Measurements from ENCODE around the gene C2CD4C. TPM values are rescaled to one million over a fixed set of nuclear protein-coding genes. Genes with fewer than 3 reads are reported as not detected.
A peak's percentile ranks its signal among the peaks of the same experiment; 100 is the strongest.

The C2CD4C gene
- total and polyA plus RNA-seq, 5 experiments from 2014 or later = not detected

DNA sequence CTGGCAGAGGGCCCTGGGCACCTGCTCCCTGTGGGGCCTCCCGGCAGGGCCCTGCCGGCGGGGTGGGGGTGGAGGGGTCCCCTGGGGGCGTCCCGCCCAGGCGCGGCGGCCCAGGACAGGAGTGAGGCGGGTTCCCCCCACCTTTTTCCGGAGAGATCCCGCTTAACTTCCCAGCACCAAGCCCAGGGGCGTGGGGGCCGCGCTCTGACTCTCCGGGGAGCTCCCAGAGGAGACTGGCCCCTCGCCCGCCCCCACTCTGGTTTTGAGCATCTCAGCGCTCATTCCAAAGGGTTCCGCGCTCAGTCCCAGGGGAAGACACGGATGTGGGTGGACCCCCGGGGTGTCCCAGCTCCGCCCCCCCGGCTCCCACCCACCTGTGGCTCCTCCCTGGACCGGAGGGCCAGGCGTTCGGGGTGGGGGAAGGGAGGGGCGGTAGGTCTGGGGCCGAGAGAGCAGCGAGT, 476 bp downstream of the C2CD4C start:
- POLR2A ChIA-PET = no interaction called here
- H3K4me3 Mint-ChIP-seq = peak overlapping the region in 3 of 10 donors; percentile 48 to 74 (median 48)
- peak in 1 of 10 donors; percentile 55 for DNase-seq
- H3K4me1 Mint-ChIP-seq = peaks cover 5 to 9% (median 5%) of the 10 kb centered on the region in 4 donors
- H3K36me3 Mint-ChIP-seq = no peaks in the 10 kb centered on the region
- peaks cover 0 to 7% (median 0%) of the 10 kb centered on the region in 9 donors for H3K9me3 Mint-ChIP-seq
- peaks cover 6 to 28% (median 13%) of the 10 kb centered on the region in 5 donors for H3K27me3 Mint-ChIP-seq
- ATAC-seq = peak; percentile 10 to 21
- no peak overlapping the region for H3K27ac Mint-ChIP-seq

DNA sequence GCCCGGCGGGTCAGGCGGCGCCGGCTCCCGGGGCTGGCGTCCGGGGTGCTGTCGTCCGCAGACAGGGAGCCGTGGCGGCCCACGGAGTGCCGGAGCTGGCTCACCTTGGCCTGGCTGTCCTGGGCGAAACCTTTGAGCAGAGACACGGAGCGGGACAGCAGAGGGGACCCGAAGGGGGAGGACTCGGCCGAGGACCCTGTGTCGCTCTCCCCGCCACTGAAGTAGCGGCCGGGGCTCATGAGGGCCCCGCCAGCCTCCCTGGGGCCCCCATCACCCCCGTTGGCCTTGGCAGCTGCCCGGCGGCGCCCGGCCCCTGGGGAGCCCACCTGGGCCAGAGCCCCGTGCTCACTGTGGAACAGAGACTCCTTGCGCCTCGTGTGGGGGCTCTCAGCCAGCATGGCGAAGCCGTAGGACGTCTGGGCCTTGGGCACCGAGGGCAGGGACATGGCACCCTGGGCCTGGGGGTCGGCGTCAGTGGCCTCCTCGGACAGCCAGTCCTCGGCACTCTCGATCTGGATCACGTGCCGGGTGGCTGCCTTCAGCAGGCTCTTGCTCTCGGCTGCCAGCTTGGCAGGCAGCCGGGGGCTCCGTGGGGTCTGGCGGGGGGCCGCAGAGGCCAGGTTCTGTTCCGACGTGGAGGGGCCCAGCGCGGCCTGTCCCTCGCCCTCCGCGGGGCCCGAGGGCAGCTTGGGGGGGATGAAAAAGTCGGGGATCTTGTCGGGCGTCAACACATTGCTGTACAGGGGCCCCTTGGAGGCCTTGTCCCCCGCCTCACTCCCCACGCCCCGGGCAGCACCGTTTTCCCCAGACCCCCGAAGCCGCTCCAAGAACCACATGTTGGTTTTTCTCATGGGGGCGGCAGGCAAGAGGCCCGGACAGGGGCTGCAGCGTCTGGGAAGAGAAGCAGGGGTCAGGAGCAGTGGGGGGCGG, 1.2 kb downstream of the C2CD4C start:
- peaks cover 5 to 9% (median 7%) of the 10 kb centered on the region in 4 donors for H3K4me1 Mint-ChIP-seq
- peaks cover 7 to 35% (median 19%) of the 10 kb centered on the region in 5 donors for H3K27me3 Mint-ChIP-seq
- POLR2A ChIA-PET = no interaction called here
- ATAC-seq = no peak
- H3K9me3 Mint-ChIP-seq = peaks cover 0 to 7% (median 0%) of the 10 kb centered on the region in 9 donors
- no peak overlapping the region for H3K27ac Mint-ChIP-seq
- peak overlapping the region in 4 of 10 donors; percentile 22 to 74 (median 48) for H3K4me3 Mint-ChIP-seq
- DNase-seq = peak in 1 of 10 donors; percentile 59
- no peaks in the 10 kb centered on the region for H3K36me3 Mint-ChIP-seq

DNA sequence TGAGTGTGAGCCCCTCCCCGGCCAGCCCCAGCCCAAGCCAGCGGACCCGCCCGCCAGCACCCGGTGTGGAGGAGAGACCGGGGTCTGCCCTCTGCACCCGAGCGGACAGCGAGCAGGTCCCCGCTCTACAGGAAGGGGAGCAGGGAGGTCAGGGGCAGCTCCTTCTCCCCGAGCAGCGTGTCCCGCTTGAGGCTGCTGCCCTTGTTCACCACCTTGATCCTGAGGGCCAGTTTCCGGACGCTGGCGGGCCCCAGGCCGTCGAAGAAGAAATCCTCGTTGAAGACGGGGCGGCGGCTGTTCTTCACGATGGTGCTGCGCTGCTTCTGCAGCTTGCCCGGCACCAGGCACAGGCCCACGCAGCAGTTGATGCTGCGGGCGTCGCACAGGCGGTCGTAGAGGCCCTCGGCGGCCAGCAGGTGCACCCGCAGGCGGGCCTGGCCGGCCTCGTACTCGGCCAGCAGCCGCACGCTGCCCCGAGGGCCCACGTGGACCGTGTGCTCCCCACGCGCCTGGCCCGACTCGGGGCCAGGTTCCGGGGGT, 1.9 kb downstream of the C2CD4C start:
- Mint-ChIP-seq H3K4me3 (no peak overlapping the region), H3K27me3 (peaks cover 8 to 41% (median 19%) of the 10 kb centered on the region in 5 donors), H3K27ac (no peak overlapping the region), H3K4me1 (peaks cover 5 to 9% (median 7%) of the 10 kb centered on the region in 4 donors), H3K36me3 (no peaks in the 10 kb centered on the region), H3K9me3 (peaks cover 0 to 7% (median 0%) of the 10 kb centered on the region in 9 donors)
- POLR2A ChIA-PET = no interaction called here
- peak in 1 of 10 donors; percentile 59 for DNase-seq
- no peak for ATAC-seq

DNA sequence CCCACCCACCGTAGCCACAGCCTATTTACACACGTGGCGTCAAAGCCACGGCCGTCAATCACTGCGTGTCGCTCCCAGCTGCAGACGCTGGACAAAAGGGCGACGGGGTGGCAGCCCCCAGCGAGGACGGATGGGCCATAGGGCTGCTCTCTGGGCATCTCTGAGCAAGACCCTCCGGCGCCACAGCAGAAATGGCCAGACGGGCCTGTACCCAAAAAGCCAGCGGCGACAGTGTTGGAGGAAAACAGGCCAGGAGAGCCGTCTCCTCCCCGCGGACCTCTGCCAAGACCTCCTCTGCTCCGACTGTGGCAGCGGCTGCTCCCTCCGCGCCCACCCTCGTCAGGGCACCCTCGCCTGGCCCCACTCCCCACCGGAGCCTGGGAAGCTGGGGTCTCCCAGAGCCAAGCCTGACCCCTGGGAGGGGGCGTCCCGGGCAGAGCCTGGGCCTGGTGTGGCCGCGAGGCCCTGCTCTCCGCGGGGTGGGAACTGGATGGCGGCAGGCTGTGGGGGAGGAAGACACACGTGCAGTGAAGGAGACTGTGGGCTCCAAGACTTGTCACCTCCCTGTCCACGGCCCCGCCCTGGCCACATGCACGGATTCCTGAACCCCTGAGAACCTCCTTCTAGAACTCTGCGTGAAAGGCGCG, 2.7 kb downstream of the C2CD4C start:
- Mint-ChIP-seq H3K4me3 (peak overlapping the region in 2 of 10 donors; percentile 10 to 34), H3K36me3 (no peaks in the 10 kb centered on the region), H3K9me3 (peaks cover 0 to 7% (median 0%) of the 10 kb centered on the region in 9 donors), H3K27ac (no peak overlapping the region), H3K4me1 (peaks cover 5 to 9% (median 7%) of the 10 kb centered on the region in 4 donors), H3K27me3 (peaks cover 8 to 38% (median 19%) of the 10 kb centered on the region in 5 donors)
- POLR2A ChIA-PET = no interaction called here
- DNase-seq = peak in 1 of 10 donors; percentile 63
- ATAC-seq = no peak

DNA sequence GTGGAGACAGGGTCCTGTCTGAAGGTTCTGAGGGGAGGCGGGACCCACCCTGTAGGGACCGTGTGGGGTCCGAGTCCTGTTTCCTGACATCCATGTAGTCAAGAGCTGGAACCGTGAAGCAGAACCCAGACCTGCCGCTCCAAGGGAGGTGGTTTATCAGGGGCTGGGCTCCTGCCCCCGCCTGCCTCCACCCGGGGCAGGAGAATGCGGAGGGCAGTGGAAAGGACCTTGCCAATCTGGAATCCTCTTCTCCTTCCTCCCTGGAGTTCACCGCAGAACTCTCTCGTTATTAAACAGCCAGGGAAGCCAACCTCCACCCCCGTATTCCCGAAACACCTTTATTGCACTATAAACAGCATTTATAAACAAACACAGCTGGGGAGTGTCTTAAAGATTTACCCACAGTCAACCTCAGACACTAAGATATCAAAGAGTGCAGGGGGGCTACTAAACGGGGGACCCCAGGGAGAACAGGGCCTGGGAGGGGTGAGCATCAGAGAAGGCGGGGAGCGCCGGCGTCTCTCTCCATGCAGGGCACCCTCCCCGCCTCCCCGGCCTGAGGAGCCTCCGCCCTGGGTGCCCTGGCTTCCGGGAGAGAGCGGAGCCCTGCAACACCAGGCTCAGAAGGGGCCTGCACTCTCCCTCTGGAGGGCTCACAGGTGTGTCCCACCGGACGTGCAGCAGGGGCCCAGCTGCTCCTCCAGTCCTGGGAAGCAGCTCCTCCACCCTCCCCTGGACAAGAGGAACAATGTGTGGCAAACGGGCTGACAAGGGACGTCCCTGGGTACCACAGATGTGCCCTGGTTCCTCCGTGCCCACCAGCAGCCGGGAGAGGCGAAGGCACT, 3.6 kb downstream of the C2CD4C start:
- peaks cover 0 to 7% (median 0%) of the 10 kb centered on the region in 9 donors for H3K9me3 Mint-ChIP-seq
- peaks cover 5 to 9% (median 7%) of the 10 kb centered on the region in 4 donors for H3K4me1 Mint-ChIP-seq
- no peak for ATAC-seq
- POLR2A ChIA-PET = no interaction called here
- H3K36me3 Mint-ChIP-seq = no peaks in the 10 kb centered on the region
- H3K27me3 Mint-ChIP-seq = peaks cover 8 to 41% (median 19%) of the 10 kb centered on the region in 5 donors
- peak overlapping the region in 2 of 10 donors; percentile 34 to 37 for H3K4me3 Mint-ChIP-seq
- peak overlapping the region in 1 of 10 donors; percentile 25 for H3K27ac Mint-ChIP-seq
- DNase-seq = peak in 1 of 10 donors; percentile 58

DNA sequence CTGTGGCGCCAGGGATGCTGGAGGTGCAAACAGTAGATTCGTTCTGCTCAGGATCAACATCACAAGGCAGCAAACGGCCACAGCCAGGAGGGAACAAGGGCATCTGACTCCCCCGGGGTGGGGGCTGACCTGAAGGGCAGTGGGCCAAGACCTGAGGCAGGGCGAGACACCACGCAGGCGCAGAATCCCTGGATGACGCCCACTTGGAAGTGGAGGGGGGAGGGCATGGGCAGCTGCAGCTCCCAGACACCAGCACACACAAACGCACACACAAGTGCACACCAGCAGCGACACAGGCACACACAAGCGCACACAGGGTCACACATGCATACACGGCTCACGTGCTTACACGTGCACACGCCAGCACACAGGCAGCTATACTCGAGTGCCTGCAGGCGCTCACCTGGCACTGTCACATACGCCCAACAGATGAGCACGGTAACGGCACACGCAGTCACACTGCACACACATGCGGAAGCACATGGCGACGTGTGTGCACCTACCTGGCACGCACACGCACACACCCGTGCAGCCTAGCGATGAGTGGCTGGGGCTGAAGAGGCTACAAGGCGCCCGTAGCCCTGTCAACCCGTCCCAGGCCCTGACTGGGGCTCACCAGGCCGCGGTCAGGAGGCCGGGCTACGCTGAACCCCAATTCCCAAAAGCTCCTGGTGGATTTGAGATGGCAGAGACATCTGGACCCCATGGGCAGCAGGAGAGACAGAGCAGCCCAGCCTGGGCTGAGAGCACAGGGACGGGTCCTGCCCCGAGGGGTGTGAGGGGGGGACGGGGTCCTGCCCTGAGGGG, 5.5 kb downstream of the C2CD4C start:
- ATAC-seq = no peak
- Mint-ChIP-seq H3K27ac (peak overlapping the region in 1 of 10 donors; percentile 73), H3K36me3 (no peaks in the 10 kb centered on the region), H3K27me3 (peaks cover 3 to 38% (median 10%) of the 10 kb centered on the region in 5 donors), H3K4me3 (no peak overlapping the region), H3K9me3 (no peaks in the 10 kb centered on the region), H3K4me1 (peaks cover 0 to 2% (median 0%) of the 10 kb centered on the region in 4 donors)
- POLR2A ChIA-PET = interaction anchor here (0.5 kb wide), 1 partner anchor 80 kb away, joined by 4 read pairs; no protein-coding TSS in a partner anchor
- DNase-seq = peak in 1 of 10 donors; percentile 45

DNA sequence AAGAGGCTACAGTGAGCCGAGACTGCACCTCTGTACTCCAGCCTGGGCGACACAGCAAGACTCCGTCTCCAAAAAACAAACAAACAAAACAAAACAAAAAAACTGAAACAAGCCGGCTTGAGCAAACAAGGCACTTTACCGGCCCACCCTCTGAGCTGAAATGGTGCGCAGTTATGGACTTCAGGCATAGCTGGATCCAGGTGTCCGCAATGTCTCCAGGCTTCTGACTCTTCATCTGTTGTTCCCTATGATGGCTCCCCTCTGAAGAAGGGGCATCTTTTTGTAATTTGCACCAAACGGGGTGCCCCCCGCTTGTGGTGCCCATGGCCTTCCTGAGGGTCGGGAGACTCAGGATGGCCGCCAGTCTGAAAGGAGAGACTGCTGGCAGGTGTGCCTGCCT, 6.2 kb downstream of the C2CD4C start:
- POLR2A ChIA-PET = no interaction called here
- DNase-seq (no peak), ATAC-seq (no peak)
- no peaks in the 10 kb centered on the region for H3K36me3 Mint-ChIP-seq
- peaks cover 3 to 38% (median 10%) of the 10 kb centered on the region in 5 donors for H3K27me3 Mint-ChIP-seq
- H3K4me1 Mint-ChIP-seq = peaks cover 0 to 2% (median 0%) of the 10 kb centered on the region in 4 donors
- no peak overlapping the region for H3K4me3 Mint-ChIP-seq
- H3K9me3 Mint-ChIP-seq = no peaks in the 10 kb centered on the region
- H3K27ac Mint-ChIP-seq = no peak overlapping the region

DNA sequence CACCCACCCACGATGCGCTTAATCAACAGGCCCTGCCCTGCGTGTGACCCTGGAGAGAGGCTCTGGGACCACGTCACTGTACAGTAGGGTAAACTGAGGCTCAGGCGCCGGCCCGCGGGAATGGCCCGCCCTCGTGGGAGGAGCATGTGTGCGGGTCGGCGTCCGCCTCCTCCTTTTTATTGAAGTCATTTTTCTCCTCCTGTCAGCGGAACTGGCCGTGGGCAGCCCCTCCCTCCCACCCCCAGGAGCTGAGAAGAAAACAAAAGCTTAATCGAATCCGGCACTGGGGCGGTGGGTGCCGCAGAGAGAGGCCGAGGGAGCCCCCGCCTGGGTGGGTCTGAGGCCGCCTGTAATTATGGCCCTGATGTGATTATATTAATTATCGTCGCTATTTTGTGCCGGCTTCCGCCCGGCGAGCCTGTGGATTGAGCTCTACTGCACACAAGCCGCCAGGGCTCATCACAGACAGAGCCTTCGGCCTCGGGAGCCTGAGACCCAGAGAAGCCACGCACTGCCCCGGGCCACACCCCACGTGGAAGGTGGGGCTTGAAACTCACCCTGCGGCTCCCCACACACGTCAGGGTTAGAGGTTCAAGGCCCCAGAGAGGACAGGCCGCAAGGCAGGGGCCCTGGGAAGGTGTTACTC, 7.0 kb downstream of the C2CD4C start:
- H3K36me3 Mint-ChIP-seq = no peaks in the 10 kb centered on the region
- POLR2A ChIA-PET = no interaction called here
- peaks cover 3 to 38% (median 14%) of the 10 kb centered on the region in 5 donors for H3K27me3 Mint-ChIP-seq
- no peak overlapping the region for H3K27ac Mint-ChIP-seq
- peaks cover 0 to 2% (median 0%) of the 10 kb centered on the region in 4 donors for H3K4me1 Mint-ChIP-seq
- no peaks in the 10 kb centered on the region for H3K9me3 Mint-ChIP-seq
- H3K4me3 Mint-ChIP-seq = no peak overlapping the region
- DNase-seq (peak in 1 of 10 donors; percentile 44), ATAC-seq (no peak)

DNA sequence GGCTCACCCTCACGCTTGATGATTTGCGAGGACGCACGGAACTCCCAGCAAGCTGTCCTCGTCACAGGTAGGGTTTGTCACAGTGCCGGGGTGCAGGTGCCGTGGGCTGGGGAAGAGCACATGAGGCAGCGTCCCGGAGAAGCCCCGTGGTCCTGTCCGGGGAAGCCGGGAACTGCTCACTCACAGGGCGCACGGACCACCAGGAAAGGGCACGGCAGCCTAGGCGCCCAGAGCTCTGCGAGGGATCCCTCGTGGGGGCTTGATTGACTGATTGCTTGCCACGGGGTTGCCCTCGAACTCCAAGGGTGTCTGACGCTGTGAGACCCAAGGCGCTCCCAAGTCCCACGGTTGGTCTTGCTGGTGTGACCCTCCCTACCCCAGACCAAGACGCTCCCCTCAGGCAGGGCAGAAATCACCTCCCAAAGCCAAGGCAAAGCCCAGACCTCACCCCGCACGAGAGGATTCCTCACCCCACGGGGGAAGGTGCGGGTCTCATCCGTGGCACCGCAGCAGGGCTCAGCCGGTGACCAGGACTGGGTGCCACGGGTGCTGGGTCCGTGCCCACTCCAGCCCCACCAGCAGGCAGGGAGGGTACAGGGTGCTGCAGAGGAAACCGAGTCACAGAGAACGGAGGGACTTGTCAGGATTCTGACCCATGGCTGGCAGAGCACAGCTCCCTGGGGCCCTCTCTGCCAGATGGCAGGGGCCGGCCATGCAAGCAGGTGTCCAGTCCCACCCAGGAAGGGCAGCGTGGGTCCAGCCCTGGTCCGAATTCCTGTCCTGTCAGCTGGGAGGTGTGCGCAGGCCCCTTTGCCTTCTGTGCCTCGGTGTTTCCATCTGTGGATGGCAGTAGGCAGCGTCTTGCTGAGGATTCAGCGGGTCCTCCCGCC, 7.7 kb downstream of the C2CD4C start:
- H3K27ac Mint-ChIP-seq = no peak overlapping the region
- peaks cover 3 to 36% (median 14%) of the 10 kb centered on the region in 5 donors for H3K27me3 Mint-ChIP-seq
- H3K4me1 Mint-ChIP-seq = peaks cover 0 to 2% (median 0%) of the 10 kb centered on the region in 4 donors
- peak in 1 of 10 donors; percentile 44 for DNase-seq
- POLR2A ChIA-PET = no interaction called here
- ATAC-seq = no peak
- no peaks in the 10 kb centered on the region for H3K36me3 Mint-ChIP-seq
- no peaks in the 10 kb centered on the region for H3K9me3 Mint-ChIP-seq
- no peak overlapping the region for H3K4me3 Mint-ChIP-seq

DNA sequence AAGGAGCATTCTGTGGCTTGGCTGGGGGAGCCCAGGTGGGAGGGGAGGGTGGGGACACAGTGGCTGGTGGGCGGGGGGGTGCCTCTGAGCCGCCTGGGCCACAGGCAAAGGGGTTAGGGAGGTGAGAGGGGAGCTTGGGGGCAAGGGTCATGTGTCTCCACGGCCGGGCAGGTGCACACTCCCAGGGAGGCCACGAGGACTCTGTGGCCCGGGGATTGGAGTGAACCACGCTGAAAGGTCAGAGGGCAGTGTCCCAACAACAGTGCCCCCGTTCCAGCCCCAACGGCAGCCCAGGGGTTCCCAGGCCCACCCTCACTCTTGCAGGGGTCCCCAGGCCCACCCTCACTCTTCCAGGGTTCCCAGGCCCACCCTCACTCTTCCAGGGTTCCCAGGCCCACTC, 9.6 kb downstream of the C2CD4C start:
- DNase-seq = peak in 1 of 10 donors; percentile 61
- H3K9me3 Mint-ChIP-seq = peaks cover 0 to 12% (median 0%) of the 10 kb centered on the region in 9 donors
- ATAC-seq = no peak
- peaks cover 0 to 5% (median 2%) of the 10 kb centered on the region in 4 donors for H3K4me1 Mint-ChIP-seq
- no peaks in the 10 kb centered on the region for H3K36me3 Mint-ChIP-seq
- POLR2A ChIA-PET = no interaction called here
- H3K4me3 Mint-ChIP-seq = no peak overlapping the region
- H3K27ac Mint-ChIP-seq = no peak overlapping the region
- H3K27me3 Mint-ChIP-seq = peaks cover 1 to 25% (median 7%) of the 10 kb centered on the region in 5 donors

Data from naive thymus-derived CD8-positive, alpha-beta T cell (primary cell).